Thyroid gland (tissue), 4 donors: Measurements from ENCODE around the gene GLCE. TPM values are rescaled to one million over a fixed set of nuclear protein-coding genes. Genes with fewer than 3 reads are reported as not detected.

Source experiments
- DNase-seq, 2 donors: peaks; one replicate each; pipeline ENCODE4 v3.0.0-alpha.2; 2019
- H3K27ac ChIP-seq, 3 donors: fragments of 200-600 bp; sonication (generic); 1 replicate in 2 of 3; 2 replicates in 1 of 3; pipeline ENCODE4 v1.5.1; 2016 to 2019; ENCODE audit warnings: mild to moderate bottlenecking in 1 of 3, moderate library complexity in 1 of 3
- H3K27me3 ChIP-seq: fragments of 200-600 bp; sonication (generic); one replicate; pipeline ENCODE4 v1.5.1; 2019
- H3K36me3 ChIP-seq, 2 donors: fragments of 200-600 bp; sonication (generic); one replicate each; pipeline ENCODE4 v1.5.1; 2016 to 2019
- H3K4me1 ChIP-seq, 2 donors: fragments of 200-600 bp; sonication (generic); one replicate each; pipeline ENCODE4 v1.5.1; 2017 to 2019
- H3K4me3 ChIP-seq, 3 donors: fragments of 200-600 bp; sonication (generic); replicated peaks in 1 of 3; 1 replicate in 2 of 3; 2 replicates in 1 of 3; pipeline ENCODE4 v1.5.1; 2016; ENCODE audit warnings: mild to moderate bottlenecking in 1 of 3
- H3K9me3 ChIP-seq: fragments of 200-600 bp; sonication (generic); one replicate; pipeline ENCODE4 v1.5.1; 2017
- POLR2A ChIP-seq, 2 donors: fragments of 450-650 bp; IDR thresholded peaks; one replicate each; pipeline ENCODE4 v1.6.1; 2017; ENCODE audit warnings: antibody characterized with exemption in 2 of 2, mild to moderate bottlenecking in 2 of 2, moderate library complexity in 1 of 2
- WGBS, 2 donors: methylation state at CpG; one replicate each; pipeline ENCODE4 v1.1.5; 2017; 5-methylcytosine and 5-hydroxymethylcytosine counted together
- intact Hi-C: fragments of 100-400 bp; cut with DNase I; formaldehyde crosslinking; loops from one replicate; pipeline ENCODE4 v1.15.1; 2023
- total RNA-seq, 4 donors: library from RNA; depleted of rRNA; stranded (reverse); fragments of >200 nt; gene quantifications; one replicate each; pipeline ENCODE4 v1.2.3, GENCODE V29; 2016
- TF ChIP-seq, protein P1 (sequence below), 6 experiments: fragments of 200-600 bp in 3 of 6; fragments of 450-650 bp in 3 of 6; sonication (generic) in 3 of 6; IDR thresholded peaks; one replicate each; pipeline ENCODE4 v1.5.1; 2016 to 2019; ENCODE audit warnings: antibody characterized with exemption in 6 of 6, mild to moderate bottlenecking in 2 of 6, inconsistent platforms in 1 of 6, moderate library complexity in 1 of 6

Gene GLCE
- total RNA-seq, 4 donors from 2014 or later: 7.6 to 16.1 (median 11.9) TPM

- Histone ChIP-seq H3K4me1 (no peaks in the 10 kb centered on the region), H3K27ac (no peak overlapping the region), H3K4me3 (no peak overlapping the region), H3K27me3 (no peaks in the 10 kb centered on the region), H3K36me3 (no peaks in the 10 kb centered on the region), H3K9me3 (no peaks in the 10 kb centered on the region)
- no peak for DNase-seq
- TF ChIP-seq POLR2A (IDR thresholded peaks at IDR 0.05): no peak
- TF ChIP-seq, protein P1, sequence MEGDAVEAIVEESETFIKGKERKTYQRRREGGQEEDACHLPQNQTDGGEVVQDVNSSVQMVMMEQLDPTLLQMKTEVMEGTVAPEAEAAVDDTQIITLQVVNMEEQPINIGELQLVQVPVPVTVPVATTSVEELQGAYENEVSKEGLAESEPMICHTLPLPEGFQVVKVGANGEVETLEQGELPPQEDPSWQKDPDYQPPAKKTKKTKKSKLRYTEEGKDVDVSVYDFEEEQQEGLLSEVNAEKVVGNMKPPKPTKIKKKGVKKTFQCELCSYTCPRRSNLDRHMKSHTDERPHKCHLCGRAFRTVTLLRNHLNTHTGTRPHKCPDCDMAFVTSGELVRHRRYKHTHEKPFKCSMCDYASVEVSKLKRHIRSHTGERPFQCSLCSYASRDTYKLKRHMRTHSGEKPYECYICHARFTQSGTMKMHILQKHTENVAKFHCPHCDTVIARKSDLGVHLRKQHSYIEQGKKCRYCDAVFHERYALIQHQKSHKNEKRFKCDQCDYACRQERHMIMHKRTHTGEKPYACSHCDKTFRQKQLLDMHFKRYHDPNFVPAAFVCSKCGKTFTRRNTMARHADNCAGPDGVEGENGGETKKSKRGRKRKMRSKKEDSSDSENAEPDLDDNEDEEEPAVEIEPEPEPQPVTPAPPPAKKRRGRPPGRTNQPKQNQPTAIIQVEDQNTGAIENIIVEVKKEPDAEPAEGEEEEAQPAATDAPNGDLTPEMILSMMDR (IDR thresholded peaks at IDR 0.05): peak; percentile 24 to 66 (median 49)
- 42 to 46% methylated on average over 5 of the region's 5 CpGs for WGBS, 2 donors
- intact Hi-C loops: loop anchor here (5.0 kb wide), 1 partner anchor 208 kb away; no protein-coding TSS in a partner anchor
Measured at GRCh38 chr15:69265347-69265955, 105.0 kb downstream of the GLCE start.

DNA sequence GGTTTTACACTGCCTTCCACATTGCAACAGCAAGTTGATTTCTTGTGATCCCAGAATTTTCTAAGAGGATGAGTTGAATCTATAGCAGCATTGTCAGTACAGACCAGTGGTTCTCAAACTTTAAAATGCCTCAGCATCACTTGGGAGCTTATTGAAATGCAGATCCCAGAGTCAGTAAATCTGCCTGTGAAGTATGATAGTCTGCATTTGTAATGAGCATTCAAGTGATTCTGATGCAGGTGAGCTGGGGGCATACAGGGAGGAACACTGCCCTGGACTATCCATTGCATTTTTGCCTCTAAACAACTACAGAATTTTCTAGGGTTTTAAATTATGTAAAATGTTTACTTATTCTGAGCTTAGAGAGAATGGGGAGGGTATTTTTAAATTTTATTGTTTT lies 110.8 kb downstream of the GLCE start:
- no peaks in the 10 kb centered on the region for H3K9me3 ChIP-seq
- H3K4me1 ChIP-seq: no peaks in the 10 kb centered on the region
- H3K36me3 ChIP-seq: no peaks in the 10 kb centered on the region
- intact Hi-C loops: no loop called here
- no peaks in the 10 kb centered on the region for H3K27me3 ChIP-seq
- no peak overlapping the region for H3K4me3 ChIP-seq
- TF ChIP-seq, protein P1 (IDR thresholded peaks at IDR 0.05): no peak
- TF ChIP-seq POLR2A (IDR thresholded peaks at IDR 0.05): no peak
- no peak for DNase-seq
- H3K27ac ChIP-seq: no peak overlapping the region

DNA sequence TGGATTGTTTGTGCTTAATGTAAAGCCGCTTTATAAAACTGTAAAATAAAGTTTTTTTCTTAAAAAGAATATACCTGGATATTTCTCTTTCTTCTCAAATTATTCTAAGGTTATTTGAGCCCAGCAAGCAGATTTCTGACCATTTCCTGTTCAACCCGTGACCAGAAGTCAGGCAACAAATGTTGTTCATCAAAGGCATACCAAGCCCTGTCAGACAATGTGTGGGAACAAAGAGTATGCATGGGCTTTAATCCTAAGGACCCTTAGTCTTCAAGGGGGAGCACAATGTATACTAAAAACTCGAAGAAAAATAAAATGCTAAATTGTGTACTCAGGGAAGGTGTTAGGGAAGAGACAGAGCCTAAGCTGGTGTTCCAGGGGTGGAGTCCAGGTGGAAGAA lies 111.7 kb downstream of the GLCE start:
- Histone ChIP-seq H3K27me3 (no peaks in the 10 kb centered on the region), H3K9me3 (no peaks in the 10 kb centered on the region), H3K4me1 (no peaks in the 10 kb centered on the region), H3K4me3 (no peak overlapping the region), H3K36me3 (no peaks in the 10 kb centered on the region), H3K27ac (no peak overlapping the region)
- TF ChIP-seq, protein P1 (IDR thresholded peaks at IDR 0.05): no peak
- TF ChIP-seq POLR2A (IDR thresholded peaks at IDR 0.05): no peak
- DNase-seq: no peak
- 70 to 73% methylated on average over 3 of the region's 3 CpGs for WGBS, 2 donors
- intact Hi-C loops: no loop called here

GRCh38 chr15:69272891-69273290 lies 112.5 kb downstream of the GLCE start:
- Histone ChIP-seq H3K4me3 (no peak overlapping the region), H3K27ac (no peak overlapping the region), H3K27me3 (no peaks in the 10 kb centered on the region), H3K9me3 (no peaks in the 10 kb centered on the region), H3K4me1 (no peaks in the 10 kb centered on the region), H3K36me3 (no peaks in the 10 kb centered on the region)
- TF ChIP-seq, protein P1 (IDR thresholded peaks at IDR 0.05): no peak
- no peak for TF ChIP-seq POLR2A (IDR thresholded peaks at IDR 0.05)
- no peak for DNase-seq
- 81 to 91% methylated on average over 6 of the region's 6 CpGs for WGBS, 2 donors
- intact Hi-C loops: no loop called here

DNA sequence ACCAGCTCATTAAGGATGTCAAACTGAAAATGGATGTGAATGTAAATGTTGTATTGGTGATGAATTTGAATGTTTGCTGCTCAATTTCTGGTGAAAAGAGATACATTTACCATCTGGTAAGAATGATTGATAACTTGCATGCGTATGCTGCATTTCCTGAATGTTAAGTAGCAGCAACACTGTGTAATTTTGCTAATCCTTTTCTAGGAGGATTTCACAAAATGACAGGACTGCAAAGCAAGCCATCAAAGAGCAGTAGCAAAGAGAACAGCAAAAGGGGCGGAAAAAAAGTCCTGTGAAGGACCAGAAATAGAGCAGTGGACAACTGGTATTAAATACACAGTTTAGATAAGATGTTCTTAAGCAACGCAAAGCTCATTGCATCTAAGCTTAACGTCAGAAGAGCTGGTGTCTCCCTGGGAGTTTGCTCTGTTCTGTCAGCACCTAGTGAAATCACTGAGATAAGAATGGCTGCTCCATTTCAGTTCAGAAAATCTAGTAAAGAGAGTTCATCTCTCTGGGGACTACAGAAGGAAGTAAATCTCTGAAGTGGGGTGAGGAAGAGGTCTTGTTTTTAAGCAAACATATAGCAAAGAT lies 114.7 kb downstream of the GLCE start:
- TF ChIP-seq, protein P1 (IDR thresholded peaks at IDR 0.05): no peak
- TF ChIP-seq POLR2A (IDR thresholded peaks at IDR 0.05): no peak
- DNase-seq: no peak

More for the DNA sequence above, 114.7 kb downstream of the GLCE start:
- intact Hi-C loops: no loop called here
- H3K9me3 ChIP-seq: no peaks in the 10 kb centered on the region
- no peaks in the 10 kb centered on the region for H3K27me3 ChIP-seq
- H3K4me3 ChIP-seq: no peak overlapping the region
- no peaks in the 10 kb centered on the region for H3K4me1 ChIP-seq
- H3K36me3 ChIP-seq: no peaks in the 10 kb centered on the region
- no peak overlapping the region for H3K27ac ChIP-seq
- 46 to 48% methylated on average over 4 of the region's 4 CpGs for WGBS, 2 donors
